ENCODE data around the gene KAT14.
"Not testable (repeated sequence)": the region's sequence is repeated elsewhere in the genome, so short reads cannot be mapped to it uniquely, and the experiment has no call there.

GRCh38 chr20:18226741-18227140 lies 89.1 kb downstream of the KAT14 start:
- not testable (repeated sequence) for TF ChIP-seq CTCF (IDR thresholded peaks at IDR 0.05; ENCODE audit: insufficient read depth, low read depth, low read length); EZH2 (IDR thresholded peaks at IDR 0.05; ENCODE audit: insufficient read depth, low read length)

All from astrocyte (in vitro differentiated cells and primary cell).